K562 (cell line): ENCODE data around the gene ERMARD. TPM values are rescaled to one million over a fixed set of nuclear protein-coding genes. Genes with fewer than 3 reads are reported as not detected.

Experiments used
- CREB5 ChIP-seq: fragments of 250-450 bp; sonication (Bioruptor Pico); IDR thresholded peaks from 2 replicates; pipeline ENCODE4 v1.5.0; 2020; ENCODE audit warnings: mild to moderate bottlenecking
- E2F5 ChIP-seq: sonication (generic); formaldehyde crosslinking; IDR thresholded peaks from 2 replicates; pipeline ENCODE4 v1.8.0; 2022; ENCODE audit warnings: mild to moderate bottlenecking, missing genetic modification reagents
- ETV1 ChIP-seq: fragments of 450-650 bp; conservative IDR thresholded peaks from 2 replicates; pipeline ENCODE4 v1.6.1; 2016; ENCODE audit warnings: missing genetic modification characterization, control low read depth, low read depth, missing compliant biosample characterization
- MYC ChIP-seq, 2 experiments: fragments of 250-450 bp in 1 of 2; sonication (Bioruptor Pico) in 1 of 2; IDR thresholded peaks; 2 replicates each; pipeline versions ENCODE4 v1.5.1 to v1.6.1; 2012 to 2021; ENCODE audit warnings: low read depth in 2 of 2, borderline replicate concordance in 1 of 2, improper control_type of control experiment in 1 of 2, low read length in 1 of 2, mild to moderate bottlenecking in 1 of 2, moderate library complexity in 1 of 2
- PHTF2 ChIP-seq: fragments of 250-450 bp; sonication (Bioruptor Pico); IDR thresholded peaks from 2 replicates; pipeline ENCODE4 v1.5.0; 2021; ENCODE audit warnings: mild to moderate bottlenecking
- SRSF9 ChIP-seq: fragments of 200-400 bp; formaldehyde crosslinking; IDR thresholded peaks from 2 replicates; pipeline ENCODE4 v1.6.1; 2017; ENCODE audit warnings: low read depth, low read length, borderline replicate concordance
- THRB ChIP-seq: fragments of 450-650 bp; formaldehyde crosslinking; conservative IDR thresholded peaks from 2 replicates; pipeline ENCODE4 v1.4.0; 2022; ENCODE audit warnings: mild to moderate bottlenecking, missing genetic modification characterization
- ZBTB40 ChIP-seq, 2 experiments: fragments of 450-650 bp in 1 of 2; sonication (generic) in 1 of 2; formaldehyde crosslinking in 1 of 2; IDR thresholded peaks; 2 replicates each; pipeline versions ENCODE4 v1.7.1 to v1.9.0; 2016 to 2022; ENCODE audit warnings: inconsistent platforms in 1 of 2, mild to moderate bottlenecking in 1 of 2, missing genetic modification reagents in 1 of 2
- ZNF398 ChIP-seq: fragments of 250-450 bp; sonication (Bioruptor Pico); IDR thresholded peaks from 2 replicates; pipeline ENCODE4 v1.8.0; 2021; ENCODE audit warnings: moderate library complexity, mild to moderate bottlenecking, inconsistent platforms
- polyA plus RNA-seq, 8 experiments: library from polyadenylated mRNA; depleted of rRNA in 4 of 8; stranded (reverse) in 5 of 8; unstranded in 3 of 8; fragments of >200 nt; fragmentation: Nextera tagmentation in 2 of 8; fragmentation: Illumina TruSeq in 1 of 8; extraction: Ambion mirVana in 2 of 8; extraction: Trizol in 1 of 8; gene quantifications; 2 replicates each; pipeline versions ENCODE4 v1.2.1 to v1.2.3, GENCODE V29; 2011 to 2014; ENCODE audit warnings: inconsistent platforms in 1 of 8, missing spikeins in 1 of 8
- total RNA-seq, 7 experiments: library from RNA; depleted of rRNA in 6 of 7; stranded (reverse); fragments of >200 nt in 6 of 7; fragmentation: Illumina TruSeq in 2 of 7; extraction: Trizol in 2 of 7; gene quantifications; 2 replicates each; pipeline versions ENCODE4 v1.2.1 to v1.2.3, GENCODE V29; 2011 to 2021; ENCODE audit warnings: low replicate concordance in 1 of 7

Gene ERMARD
- total and polyA plus RNA-seq, 9 of the 15 experiments (the other 6 are each of a cell fraction or from before 2014, with no cell fraction given): 14.5 to 68.6 (median 27.7) TPM

- TF ChIP-seq ZBTB40 (IDR thresholded peaks at IDR 0.05) (no peak), ZBTB40 (CRISPR knock-in tag; IDR thresholded peaks at IDR 0.05) (no peak), MYC (IDR thresholded peaks at IDR 0.05; ENCODE audit: low read depth, low read length) (peak; percentile 82), MYC (CRISPR knock-in tag; IDR thresholded peaks at IDR 0.05; ENCODE audit: borderline replicate concordance, low read depth) (no peak), ETV1 (tag) (no peak), SRSF9 (no peak), THRB (CRISPR knock-in tag) (no peak), CREB5 (CRISPR knock-in tag) (no peak), ZNF398 (CRISPR knock-in tag) (no peak), PHTF2 (CRISPR knock-in tag) (no peak), E2F5 (no peak)
Observed at GRCh38 chr6:169724494-169725124, 26.8 kb upstream of the ERMARD start, which contains the start of gene PHF10 (continued).
